ENCODE results near the gene DST.

DST gene

GRCh38 chr6:56434606-56435005, 208.1 kb downstream of the DST start:
- DNase-seq (ENCODE audit: low spot score): no peak

GRCh38 chr6:56433119-56433518, 209.6 kb downstream of the DST start:
- DNase-seq (ENCODE audit: low spot score): no peak

GRCh38 chr6:56432194-56432593, 210.5 kb downstream of the DST start:
- DNase-seq (ENCODE audit: low spot score): no peak

GRCh38 chr6:56430629-56431600, 211.8 kb downstream of the DST start:
- no peak for DNase-seq (ENCODE audit: low spot score)

- no peak for DNase-seq (ENCODE audit: low spot score)
These were observed 218.1 kb downstream of the DST start for GRCh38 chr6:56424542-56425083.

- DNase-seq (ENCODE audit: low spot score): no peak
These were observed 218.6 kb downstream of the DST start for GRCh38 chr6:56424064-56424463.

- DNase-seq (ENCODE audit: low spot score): no peak
These were observed 222.4 kb downstream of the DST start for GRCh38 chr6:56420296-56420695.

GRCh38 chr6:56419191-56419590, 223.5 kb downstream of the DST start:
- DNase-seq (ENCODE audit: low spot score): no peak

GRCh38 chr6:56417823-56418222, 224.9 kb downstream of the DST start:
- DNase-seq (ENCODE audit: low spot score): no peak

- no peak for DNase-seq (ENCODE audit: low spot score)
These were observed 226.4 kb downstream of the DST start for GRCh38 chr6:56416247-56416646.

GRCh38 chr6:56408976-56409375, 233.7 kb downstream of the DST start:
- DNase-seq (ENCODE audit: low spot score): no peak

Measured in germinal center (tissue), 1 donor.